NCI-H2081 treated with DMSO at 0.1 percent for 48 hours (cell line): ENCODE data around the gene CKS1B.
"Not testable (repeated sequence)": the region's sequence is repeated elsewhere in the genome, so short reads cannot be mapped to it uniquely, and the experiment has no call there.

Experiments used
- DNase-seq: peaks from one replicate; lab custom pipeline; 2025; lab: John Stamatoyannopoulos, UW

Gene CKS1B

GRCh38 chr1:154987326-154987725, 12.8 kb downstream of the CKS1B start:
- no peak for DNase-seq

GRCh38 chr1:154988058-154988954, 13.8 kb downstream of the CKS1B start:
- no peak for DNase-seq

GRCh38 chr1:154989195-154989860, 14.8 kb downstream of the CKS1B start:
- DNase-seq: no peak

- DNase-seq: no peak
Observed at GRCh38 chr1:154990276-154990675, 15.8 kb downstream of the CKS1B start.

- no peak for DNase-seq
Observed at GRCh38 chr1:154992721-154993571, 18.5 kb downstream of the CKS1B start.

- no peak for DNase-seq
Observed at GRCh38 chr1:154993572-154994268, 19.2 kb downstream of the CKS1B start, which contains the start of gene LENEP. Gene LENEP (plus strand): TSS chr1:154993586. CDS start chr1:154993608, 22 bp downstream.

- DNase-seq: no peak
Observed at GRCh38 chr1:154994269-154994587, 19.7 kb downstream of the CKS1B start.

- no peak for DNase-seq
Observed at GRCh38 chr1:154994591-154994990, 20.1 kb downstream of the CKS1B start.

- not testable (repeated sequence) for DNase-seq
Observed at GRCh38 chr1:154995301-154995983, 21.0 kb downstream of the CKS1B start.

GRCh38 chr1:154996966-154997701, 22.7 kb downstream of the CKS1B start:
- DNase-seq: no peak

- no peak for DNase-seq
Observed at GRCh38 chr1:154998201-154998780, 23.8 kb downstream of the CKS1B start.

- DNase-seq: peak; percentile 53
Observed at GRCh38 chr1:154998818-154999570, 24.5 kb downstream of the CKS1B start.

GRCh38 chr1:154999571-155000410, 25.3 kb downstream of the CKS1B start:
- DNase-seq: peak; percentile 48

- no peak for DNase-seq
Observed at GRCh38 chr1:155000411-155000725, 25.9 kb downstream of the CKS1B start.

- DNase-seq: peak; percentile 63
Observed at GRCh38 chr1:155000726-155001424, 26.4 kb downstream of the CKS1B start.

GRCh38 chr1:155001425-155001674, 26.9 kb downstream of the CKS1B start:
- no peak for DNase-seq

GRCh38 chr1:155001675-155002463, 27.4 kb downstream of the CKS1B start:
- DNase-seq: peak; percentile 90
